Fibroblast of lung (primary cell): ENCODE measurements around the gene TUG1.

ENCODE experiments used
- CTCF ChIP-seq, 2 donors: IDR thresholded peaks in 1 of 2; conservative IDR thresholded peaks in 1 of 2; 1 replicate in 1 of 2; 2 replicates in 1 of 2; pipeline ENCODE4 v1.5.1; 2011 to 2012; ENCODE audit warnings: low read length in 2 of 2, control low read depth in 1 of 2, inconsistent platforms in 1 of 2, low read depth in 1 of 2, mild to moderate bottlenecking in 1 of 2
- EZH2 ChIP-seq: IDR thresholded peaks from 2 replicates; pipeline ENCODE4 v1.5.1; 2012; ENCODE audit warnings: low read length, control low read depth, mild to moderate bottlenecking; ENCODE audit errors: missing control alignments

DNA sequence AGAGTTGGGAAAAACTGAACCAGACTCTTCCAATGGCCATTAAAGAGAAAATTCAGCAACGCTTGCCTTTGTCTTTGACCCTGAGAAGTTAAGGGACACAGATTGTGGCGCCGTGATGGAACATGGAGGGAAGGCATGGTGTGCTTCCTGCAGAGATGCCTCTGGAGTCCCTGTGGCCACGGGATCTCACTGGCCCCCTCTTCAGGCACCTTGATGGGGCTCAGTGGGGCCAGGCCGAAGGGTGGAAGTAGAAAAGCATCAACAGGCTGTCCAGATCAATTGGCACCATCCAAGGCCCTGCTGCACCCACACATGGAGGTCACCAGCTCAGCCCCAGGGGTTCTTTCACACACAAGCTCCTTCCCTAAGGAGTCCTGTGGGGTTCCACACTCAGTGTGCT is 43.4 kb upstream of the TUG1 start:
- no peak for TF ChIP-seq CTCF (conservative IDR thresholded peaks at IDR 0.05 in 1 of 2, IDR thresholded peaks at IDR 0.05 in 1 of 2; ENCODE audit: low read depth in 1 of 2, low read length in 2 of 2)
- TF ChIP-seq EZH2 = no peak
